Measurements from ENCODE around the gene CSPG4. TPM values are rescaled to one million over a fixed set of nuclear protein-coding genes. Genes with fewer than 3 reads are reported as not detected.

Gene CSPG4
- total RNA-seq, 4 donors from 2014 or later: 11.2 to 60.9 (median 31.3) TPM

DNA sequence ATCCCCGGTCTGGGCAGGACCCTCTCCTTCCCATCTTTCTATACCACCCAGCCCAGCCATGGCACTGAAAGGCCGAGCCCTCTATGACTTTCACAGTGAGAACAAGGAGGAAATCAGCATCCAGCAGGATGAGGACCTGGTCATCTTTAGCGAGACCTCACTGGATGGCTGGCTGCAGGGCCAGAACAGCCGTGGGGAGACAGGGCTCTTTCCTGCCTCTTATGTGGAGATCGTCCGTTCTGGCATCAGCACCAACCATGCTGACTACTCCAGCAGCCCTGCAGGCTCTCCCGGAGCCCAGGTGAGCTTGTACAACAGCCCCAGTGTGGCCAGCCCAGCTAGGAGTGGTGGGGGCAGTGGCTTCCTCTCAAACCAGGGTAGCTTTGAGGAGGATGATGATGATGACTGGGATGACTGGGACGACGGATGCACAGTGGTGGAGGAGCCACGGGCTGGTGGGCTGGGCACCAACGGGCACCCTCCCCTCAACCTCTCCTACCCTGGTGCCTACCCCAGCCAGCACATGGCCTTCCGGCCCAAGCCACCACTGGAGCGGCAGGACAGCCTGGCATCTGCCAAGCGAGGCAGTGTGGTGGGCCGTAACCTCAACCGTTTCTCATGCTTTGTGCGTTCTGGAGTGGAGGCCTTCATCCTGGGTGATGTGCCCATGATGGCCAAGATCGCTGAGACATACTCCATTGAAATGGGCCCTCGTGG is 63.4 kb downstream of the CSPG4 start:
- Histone ChIP-seq H3K4me3 (peak overlapping the region; percentile 66 to 90 (median 80)), H3K27ac (peak overlapping the region; percentile 93 to 96 (median 94)), H3K36me3 (no peaks in the 10 kb centered on the region), H3K9me3 (no peaks in the 10 kb centered on the region), H3K4me1 (peaks cover 57 to 68% (median 59%) of the 10 kb centered on the region in 4 donors), H3K27me3 (no peaks in the 10 kb centered on the region)
- WGBS, 2 donors (ENCODE audit: low coverage in 1 of 2): 55 to 79% methylated on average over 5 to 18 of the region's 19 CpGs
- no peak for TF ChIP-seq POLR2A (IDR thresholded peaks at IDR 0.05)
- no peak for TF ChIP-seq POLR2AphosphoS5 (IDR thresholded peaks at IDR 0.05)
- TF ChIP-seq, protein P1, sequence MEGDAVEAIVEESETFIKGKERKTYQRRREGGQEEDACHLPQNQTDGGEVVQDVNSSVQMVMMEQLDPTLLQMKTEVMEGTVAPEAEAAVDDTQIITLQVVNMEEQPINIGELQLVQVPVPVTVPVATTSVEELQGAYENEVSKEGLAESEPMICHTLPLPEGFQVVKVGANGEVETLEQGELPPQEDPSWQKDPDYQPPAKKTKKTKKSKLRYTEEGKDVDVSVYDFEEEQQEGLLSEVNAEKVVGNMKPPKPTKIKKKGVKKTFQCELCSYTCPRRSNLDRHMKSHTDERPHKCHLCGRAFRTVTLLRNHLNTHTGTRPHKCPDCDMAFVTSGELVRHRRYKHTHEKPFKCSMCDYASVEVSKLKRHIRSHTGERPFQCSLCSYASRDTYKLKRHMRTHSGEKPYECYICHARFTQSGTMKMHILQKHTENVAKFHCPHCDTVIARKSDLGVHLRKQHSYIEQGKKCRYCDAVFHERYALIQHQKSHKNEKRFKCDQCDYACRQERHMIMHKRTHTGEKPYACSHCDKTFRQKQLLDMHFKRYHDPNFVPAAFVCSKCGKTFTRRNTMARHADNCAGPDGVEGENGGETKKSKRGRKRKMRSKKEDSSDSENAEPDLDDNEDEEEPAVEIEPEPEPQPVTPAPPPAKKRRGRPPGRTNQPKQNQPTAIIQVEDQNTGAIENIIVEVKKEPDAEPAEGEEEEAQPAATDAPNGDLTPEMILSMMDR (IDR thresholded peaks at IDR 0.05): no peak
- no peak for TF ChIP-seq EP300 (IDR thresholded peaks at IDR 0.05; ENCODE audit: low read depth)
- in situ Hi-C loops (cut with MboI; ENCODE audit: low pct_ligation_motif_present in 1 of 4, low pct_unique_long_range_greater_than_20kb in 1 of 4, low sequenced_read_pairs in 3 of 4) (loop anchor here in 3 of 4 donors (25.0 kb wide), 1 partner anchor 287 kb away; the partner anchor contains the start of gene MAN2C1 (in 3 of the 3)), intact Hi-C loops (cut with DNase I; ENCODE audit: low total_unique reads) (no loop called here)
- no peak for DNase-seq

GRCh38 chr15:75648156-75649000 is 64.3 kb downstream of the CSPG4 start:
- peak overlapping the region; percentile 66 to 90 (median 80) for H3K4me3 ChIP-seq
- intact Hi-C loops (cut with DNase I; ENCODE audit: low total_unique reads) (no loop called here), in situ Hi-C loops (cut with MboI; ENCODE audit: low pct_ligation_motif_present in 1 of 4, low pct_unique_long_range_greater_than_20kb in 1 of 4, low sequenced_read_pairs in 3 of 4) (loop anchor here in 3 of 4 donors (25.0 kb wide), 1 partner anchor 286 kb away; the partner anchor contains the start of gene MAN2C1 (in 3 of the 3))
- peaks cover 52 to 63% (median 57%) of the 10 kb centered on the region in 4 donors for H3K4me1 ChIP-seq
- peak overlapping the region; percentile 93 to 96 (median 94) for H3K27ac ChIP-seq
- DNase-seq: peak; percentile 40
- 8% methylated on average over 34 of the region's 34 CpGs; no CpG with 5 or more reads in 1 of the 2 donors for WGBS, 2 donors (ENCODE audit: low coverage in 1 of 2)
- no peaks in the 10 kb centered on the region for H3K9me3 ChIP-seq
- no peaks in the 10 kb centered on the region for H3K36me3 ChIP-seq
- H3K27me3 ChIP-seq: no peaks in the 10 kb centered on the region
- TF ChIP-seq POLR2AphosphoS5 (IDR thresholded peaks at IDR 0.05): peak in 1 of 3 donors; percentile 2
- TF ChIP-seq POLR2A (IDR thresholded peaks at IDR 0.05): no peak
- TF ChIP-seq, protein P1 (IDR thresholded peaks at IDR 0.05): no peak
- no peak for TF ChIP-seq EP300 (IDR thresholded peaks at IDR 0.05; ENCODE audit: low read depth)

DNA sequence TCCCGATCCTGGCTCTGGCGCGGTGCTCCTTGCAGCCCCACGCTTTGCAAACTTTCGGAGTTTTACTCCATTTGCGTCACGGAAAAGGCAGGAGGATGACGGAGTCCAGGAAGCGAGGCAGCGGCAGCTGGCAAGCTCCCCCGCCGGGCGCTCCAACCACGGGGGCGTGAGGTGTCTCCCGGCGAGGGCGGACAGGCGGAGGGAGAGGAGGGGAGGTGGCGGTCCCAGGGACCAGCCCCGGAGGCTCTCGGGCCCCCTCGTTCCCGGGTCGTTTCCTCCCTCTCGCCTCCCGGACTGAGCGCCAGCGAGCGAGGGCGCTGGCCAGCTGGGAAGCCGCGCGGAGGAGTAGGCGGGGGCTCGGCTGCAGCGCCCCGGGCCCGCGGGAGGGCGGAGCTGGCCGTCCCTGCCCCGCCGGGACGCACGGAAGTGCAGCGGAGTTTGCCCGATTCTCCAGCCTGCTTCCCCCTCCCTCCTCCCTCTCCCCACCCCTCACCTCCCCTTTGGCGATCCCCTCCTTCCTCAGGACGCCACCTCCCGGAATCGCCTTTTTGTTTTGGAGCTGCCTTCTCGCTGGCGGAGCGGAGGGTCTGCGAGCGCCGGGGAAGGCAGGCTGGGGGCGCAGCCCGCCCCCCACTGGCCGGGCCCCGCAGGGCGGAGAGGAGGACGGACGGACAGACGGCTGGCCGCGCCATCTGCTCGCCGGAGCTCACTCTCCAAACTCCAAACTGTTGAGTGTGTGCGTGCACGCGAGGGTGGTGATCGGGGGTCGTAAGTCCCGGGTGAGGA is 65.1 kb downstream of the CSPG4 start, which contains the start of gene SNX33:
Gene SNX33 (plus strand): TSS at position 543 of the 786 bp plus-strand sequence. CDS start 1,191 bp downstream, outside the sequence.
- intact Hi-C loops (cut with DNase I; ENCODE audit: low total_unique reads) (no loop called here), in situ Hi-C loops (cut with MboI; ENCODE audit: low pct_ligation_motif_present in 1 of 4, low pct_unique_long_range_greater_than_20kb in 1 of 4, low sequenced_read_pairs in 3 of 4) (loop anchor here in 3 of 4 donors (25.0 kb wide), 1 partner anchor 285 kb away; the partner anchor contains the start of gene MAN2C1 (in 3 of the 3))
- WGBS, 2 donors (ENCODE audit: low coverage in 1 of 2): 0% methylated on average over 45 of the region's 76 CpGs; no CpG with 5 or more reads in 1 of the 2 donors

More for the DNA sequence above, 65.1 kb downstream of the CSPG4 start, which contains the start of gene SNX33:
- peak within 1 kb of the TSS; percentile 66 to 90 (median 80) for H3K4me3 ChIP-seq
- peak; percentile 84 for DNase-seq
- no peaks in the 10 kb centered on the region for H3K9me3 ChIP-seq
- no peaks in the 10 kb centered on the region for H3K36me3 ChIP-seq
- no peaks in the 10 kb centered on the region for H3K27me3 ChIP-seq
- peaks cover 44 to 55% (median 49%) of the 10 kb centered on the region in 4 donors for H3K4me1 ChIP-seq
- no peak for TF ChIP-seq EP300 (IDR thresholded peaks at IDR 0.05; ENCODE audit: low read depth)
- TF ChIP-seq, protein P1 (IDR thresholded peaks at IDR 0.05): peak; percentile 40 to 73 (median 56)
- peak; percentile 72 to 94 (median 92) for TF ChIP-seq POLR2AphosphoS5 (IDR thresholded peaks at IDR 0.05)
- peak; percentile 90 for TF ChIP-seq POLR2A (IDR thresholded peaks at IDR 0.05)
- H3K27ac ChIP-seq: peak within 1 kb of the TSS; percentile 93 to 96 (median 94)
